Left cardiac atrium (tissue), 4 donors: ENCODE data around the gene TLE5. TPM values are rescaled to one million over a fixed set of nuclear protein-coding genes. Genes with fewer than 3 reads are reported as not detected.
"Not testable (repeated sequence)": the region's sequence is repeated elsewhere in the genome, so short reads cannot be mapped to it uniquely, and the experiment has no call there.

Experiments used
- ATAC-seq, 2 donors: fragments of 200-7000 bp; cut with Tn5 transposase; one replicate each; pipeline ENCODE4 v1.9.1; 2020; ENCODE audit warnings: mild to moderate bottlenecking in 2 of 2, moderate library complexity in 2 of 2
- DNase-seq: peaks from one replicate; pipeline ENCODE4 v3.0.0-alpha.2; 2020
- intact Hi-C, 2 donors: fragments of 100-400 bp; cut with DNase I; formaldehyde crosslinking; loops; one replicate each; pipeline versions ENCODE4 v1.14.1 to v1.15.1; 2022 to 2023
- total RNA-seq, 2 donors: library from RNA; stranded (reverse); fragmentation: NEBNext Ultra II Directional; extraction: Animal tissue kit (Norgen Biotek cat#: 25700); gene quantifications; one replicate each; pipeline ENCODE4 v1.2.1, GENCODE V29; 2021
- donor health status: DM: no; HTN: yes; CAD: no.
- donor health status: DM: no; HTN: yes; CAD: no; lungs with severe emphysema.
- donor health status: DM: yes; HTN: yes; CAD: no.
- donor health status: Dilated cardiomyopathy.

TLE5 gene
- total RNA-seq, 2 donors from 2014 or later = 698 to 715 TPM

GRCh38 chr19:3098515-3099346, 36.4 kb upstream of the TLE5 start:
- ATAC-seq = peak; percentile 51 to 57
- DNase-seq = peak; percentile 87
- intact Hi-C loops = no loop called here

- ATAC-seq (peak; percentile 15 to 31), DNase-seq (peak; percentile 60)
- intact Hi-C loops = no loop called here
These were observed 35.8 kb upstream of the TLE5 start for GRCh38 chr19:3098141-3098514.

- intact Hi-C loops = no loop called here
- DNase-seq (no peak), ATAC-seq (no peak)
These were observed 35.2 kb upstream of the TLE5 start for GRCh38 chr19:3097442-3097871.

GRCh38 chr19:3096902-3097326, 34.6 kb upstream of the TLE5 start:
- intact Hi-C loops = no loop called here
- DNase-seq (no peak), ATAC-seq (no peak)

- DNase-seq = no peak
- no peak for ATAC-seq
- intact Hi-C loops = no loop called here
These were observed 34.1 kb upstream of the TLE5 start for GRCh38 chr19:3096267-3096901.

- DNase-seq (no peak), ATAC-seq (no peak)
- intact Hi-C loops = no loop called here
These were observed 33.3 kb upstream of the TLE5 start for GRCh38 chr19:3095441-3096191.

- ATAC-seq (no peak), DNase-seq (no peak)
- intact Hi-C loops = no loop called here
These were observed 32.5 kb upstream of the TLE5 start for GRCh38 chr19:3094601-3095440.

GRCh38 chr19:3089299-3089855, 27.1 kb upstream of the TLE5 start:
- DNase-seq, ATAC-seq, intact Hi-C loops: not testable (repeated sequence)

GRCh38 chr19:3087769-3088168, 25.5 kb upstream of the TLE5 start:
- intact Hi-C loops = no loop called here
- ATAC-seq (no peak), DNase-seq (no peak)

- ATAC-seq = no peak
- intact Hi-C loops = no loop called here
- DNase-seq = no peak
These were observed 22.6 kb upstream of the TLE5 start for GRCh38 chr19:3084943-3085342.

GRCh38 chr19:3083964-3084363, 21.7 kb upstream of the TLE5 start:
- DNase-seq (no peak), ATAC-seq (no peak)
- intact Hi-C loops = no loop called here

- intact Hi-C loops = no loop called here
- no peak for ATAC-seq
These were observed 20.0 kb upstream of the TLE5 start for GRCh38 chr19:3082331-3082730.

GRCh38 chr19:3080286-3080685, 18.0 kb upstream of the TLE5 start:
- DNase-seq = peak; percentile 44
- peak in 1 of 2 donors; percentile 16 for ATAC-seq
- intact Hi-C loops = no loop called here

More at GRCh38 chr19:3082331-3082730, 20.0 kb upstream of the TLE5 start:
- no peak for DNase-seq

- intact Hi-C loops = loop anchor here (5.0 to 10.0 kb wide), 3 partner anchors 48 to 125 kb away; no protein-coding TSS in a partner anchor
- ATAC-seq = no peak
- DNase-seq = no peak
These were observed 17.3 kb upstream of the TLE5 start for GRCh38 chr19:3079578-3079977.

GRCh38 chr19:3075605-3076431, 13.5 kb upstream of the TLE5 start:
- intact Hi-C loops = loop anchor here (5.0 to 10.0 kb wide), 3 partner anchors 51 to 121 kb away; no protein-coding TSS in a partner anchor
- peak; percentile 68 for DNase-seq
- ATAC-seq = peak; percentile 75 to 78

- intact Hi-C loops = loop anchor here (5.0 to 10.0 kb wide), 3 partner anchors 33 to 119 kb away; no protein-coding TSS in a partner anchor
- peak; percentile 28 for DNase-seq
- peak in 1 of 2 donors; percentile 29 for ATAC-seq
These were observed 11.8 kb upstream of the TLE5 start for GRCh38 chr19:3073931-3074595.

GRCh38 chr19:3073159-3073563, 10.9 kb upstream of the TLE5 start:
- intact Hi-C loops = loop anchor here (5.0 to 10.0 kb wide), 3 partner anchors 34 to 118 kb away; no protein-coding TSS in a partner anchor
- ATAC-seq = peak; percentile 51 to 77
- DNase-seq = peak; percentile 43
